Astrocyte (in vitro differentiated cells and primary cell): Measurements from ENCODE around the gene GNB1L. TPM values are rescaled to one million over a fixed set of nuclear protein-coding genes. Genes with fewer than 3 reads are reported as not detected.

Source experiments
- DNase-seq: peaks from one replicate; pipeline ENCODE4 v3.0.0-alpha.2; 2010; ENCODE audit warnings: low read depth
- FAIRE-seq: peaks from 2 replicates; lab custom pipeline; 2011; peaks lifted over from hg19 to GRCh38; lab: Jason Lieb, UNC
- H2AFZ ChIP-seq: 2 replicates; pipeline ENCODE4 v1.6.0; 2012; ENCODE audit warnings: low read depth, low read length, inconsistent platforms
- H3K27ac ChIP-seq: 2 replicates; pipeline ENCODE4 v1.5.1; 2011; ENCODE audit warnings: low read depth, low read length, inconsistent platforms
- H3K27me3 ChIP-seq: 2 replicates; pipeline ENCODE4 v1.6.0; 2011; ENCODE audit warnings: low read length, inconsistent platforms; ENCODE audit not compliant: insufficient read depth
- H3K36me3 ChIP-seq: 2 replicates; pipeline ENCODE4 v1.5.1; 2011; ENCODE audit warnings: low read length, inconsistent platforms; ENCODE audit not compliant: insufficient read depth
- H3K4me1 ChIP-seq: 2 replicates; pipeline ENCODE4 v1.5.1; 2011; ENCODE audit warnings: low read length, inconsistent platforms; ENCODE audit not compliant: insufficient read depth
- H3K4me2 ChIP-seq: 2 replicates; pipeline ENCODE4 v1.6.0; 2012; ENCODE audit warnings: low read length, inconsistent platforms
- H3K4me3 ChIP-seq: 2 replicates; pipeline ENCODE4 v1.5.1; 2011; ENCODE audit warnings: low read depth, mild to moderate bottlenecking, low read length, inconsistent platforms; ENCODE audit not compliant: insufficient read depth
- H3K79me2 ChIP-seq: 2 replicates; pipeline ENCODE4 v1.6.0; 2012; ENCODE audit warnings: mild to moderate bottlenecking, low read length, inconsistent platforms; ENCODE audit not compliant: insufficient read depth
- H3K9ac ChIP-seq: 2 replicates; pipeline ENCODE4 v1.6.0; 2012; ENCODE audit warnings: mild to moderate bottlenecking, low read length, inconsistent platforms
- H3K9me3 ChIP-seq: 2 replicates; pipeline ENCODE4 v1.5.1; 2012; ENCODE audit warnings: low read depth, mild to moderate bottlenecking, low read length, inconsistent platforms; ENCODE audit not compliant: insufficient read depth
- H4K20me1 ChIP-seq: 2 replicates; pipeline ENCODE4 v1.6.0; 2012; ENCODE audit warnings: low read length, inconsistent platforms; ENCODE audit not compliant: insufficient read depth
- H3K27ac Mint-ChIP-seq: one replicate; pipeline ENCODE4 v1.8.0; 2021; ENCODE audit warnings: mild to moderate bottlenecking, mixed read lengths; ENCODE audit not compliant: unreplicated experiment
- H3K27me3 Mint-ChIP-seq: one replicate; pipeline ENCODE4 v1.8.0; 2021; ENCODE audit warnings: low read depth, mixed read lengths; ENCODE audit not compliant: unreplicated experiment
- H3K36me3 Mint-ChIP-seq: one replicate; pipeline ENCODE4 v1.8.0; 2021; ENCODE audit warnings: low read depth, mixed read lengths; ENCODE audit not compliant: unreplicated experiment
- H3K4me1 Mint-ChIP-seq: one replicate; pipeline ENCODE4 v1.8.0; 2021; ENCODE audit warnings: low read depth, mixed read lengths; ENCODE audit not compliant: unreplicated experiment
- H3K4me3 Mint-ChIP-seq: one replicate; pipeline ENCODE4 v1.8.0; 2021; ENCODE audit warnings: mild to moderate bottlenecking, moderate library complexity, mixed read lengths; ENCODE audit not compliant: unreplicated experiment
- H3K9me3 Mint-ChIP-seq: one replicate; pipeline ENCODE4 v1.8.0; 2021; ENCODE audit warnings: mild to moderate bottlenecking, mixed read lengths; ENCODE audit not compliant: unreplicated experiment
- EZH2 ChIP-seq: IDR thresholded peaks from 2 replicates; pipeline ENCODE4 v1.6.1; 2012; ENCODE audit warnings: mild to moderate bottlenecking, low read length, inconsistent platforms; ENCODE audit not compliant: insufficient read depth
- total RNA-seq: library from RNA; stranded (reverse); gene quantifications from 2 replicates; pipeline ENCODE4 v1.2.1, GENCODE V29; 2021
- TF ChIP-seq, protein P1 (sequence below): IDR thresholded peaks from 2 replicates; pipeline ENCODE4 v1.5.1; 2011; ENCODE audit warnings: low read depth, mild to moderate bottlenecking, inconsistent platforms, low read length, moderate library complexity; ENCODE audit not compliant: insufficient read depth

Gene GNB1L
- total RNA-seq, 1 donor from 2014 or later: 14.3 TPM

DNA sequence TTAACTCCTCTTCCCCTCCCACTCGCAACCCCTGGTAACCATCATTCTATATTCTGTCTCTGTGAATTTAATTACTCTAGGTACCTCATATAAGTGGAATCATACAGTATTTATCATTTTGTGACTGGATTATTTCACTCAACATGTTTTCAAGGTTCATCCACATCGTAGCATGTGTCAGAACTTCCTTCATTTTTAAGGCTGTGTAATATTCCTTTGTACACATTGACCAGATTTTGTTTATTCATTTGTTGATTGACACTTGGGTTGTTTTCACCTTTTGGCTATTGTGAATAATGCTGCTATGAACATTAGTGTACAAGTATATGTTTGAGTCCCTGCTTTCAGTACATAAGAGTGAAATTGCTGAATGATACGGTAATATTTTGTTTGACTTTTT is 2.7 kb upstream of the GNB1L start:
- no peaks in the 10 kb centered on the region for H3K36me3 ChIP-seq
- Mint-ChIP-seq H3K36me3 (peaks cover 13% of the 10 kb centered on the region), H3K27ac (no peak overlapping the region), H3K4me3 (peak overlapping the region; percentile 37), H3K9me3 (no peaks in the 10 kb centered on the region), H3K27me3 (no peaks in the 10 kb centered on the region), H3K4me1 (peaks cover 16% of the 10 kb centered on the region)
- no peak overlapping the region for H3K27ac ChIP-seq
- H3K4me2 ChIP-seq: no peak overlapping the region
- no peaks in the 10 kb centered on the region for H3K27me3 ChIP-seq
- peaks cover 18% of the 10 kb centered on the region for H4K20me1 ChIP-seq
- H3K9ac ChIP-seq: no peak overlapping the region
- H3K4me3 ChIP-seq: no peak overlapping the region
- FAIRE-seq: no peak
- TF ChIP-seq, protein P1, sequence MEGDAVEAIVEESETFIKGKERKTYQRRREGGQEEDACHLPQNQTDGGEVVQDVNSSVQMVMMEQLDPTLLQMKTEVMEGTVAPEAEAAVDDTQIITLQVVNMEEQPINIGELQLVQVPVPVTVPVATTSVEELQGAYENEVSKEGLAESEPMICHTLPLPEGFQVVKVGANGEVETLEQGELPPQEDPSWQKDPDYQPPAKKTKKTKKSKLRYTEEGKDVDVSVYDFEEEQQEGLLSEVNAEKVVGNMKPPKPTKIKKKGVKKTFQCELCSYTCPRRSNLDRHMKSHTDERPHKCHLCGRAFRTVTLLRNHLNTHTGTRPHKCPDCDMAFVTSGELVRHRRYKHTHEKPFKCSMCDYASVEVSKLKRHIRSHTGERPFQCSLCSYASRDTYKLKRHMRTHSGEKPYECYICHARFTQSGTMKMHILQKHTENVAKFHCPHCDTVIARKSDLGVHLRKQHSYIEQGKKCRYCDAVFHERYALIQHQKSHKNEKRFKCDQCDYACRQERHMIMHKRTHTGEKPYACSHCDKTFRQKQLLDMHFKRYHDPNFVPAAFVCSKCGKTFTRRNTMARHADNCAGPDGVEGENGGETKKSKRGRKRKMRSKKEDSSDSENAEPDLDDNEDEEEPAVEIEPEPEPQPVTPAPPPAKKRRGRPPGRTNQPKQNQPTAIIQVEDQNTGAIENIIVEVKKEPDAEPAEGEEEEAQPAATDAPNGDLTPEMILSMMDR: no peak
- TF ChIP-seq EZH2: no peak
- H3K9me3 ChIP-seq: no peaks in the 10 kb centered on the region
- peaks cover 27% of the 10 kb centered on the region for H3K4me1 ChIP-seq
- no peak overlapping the region for H2AFZ ChIP-seq
- peaks cover 40% of the 10 kb centered on the region for H3K79me2 ChIP-seq
- no peak for DNase-seq

DNA sequence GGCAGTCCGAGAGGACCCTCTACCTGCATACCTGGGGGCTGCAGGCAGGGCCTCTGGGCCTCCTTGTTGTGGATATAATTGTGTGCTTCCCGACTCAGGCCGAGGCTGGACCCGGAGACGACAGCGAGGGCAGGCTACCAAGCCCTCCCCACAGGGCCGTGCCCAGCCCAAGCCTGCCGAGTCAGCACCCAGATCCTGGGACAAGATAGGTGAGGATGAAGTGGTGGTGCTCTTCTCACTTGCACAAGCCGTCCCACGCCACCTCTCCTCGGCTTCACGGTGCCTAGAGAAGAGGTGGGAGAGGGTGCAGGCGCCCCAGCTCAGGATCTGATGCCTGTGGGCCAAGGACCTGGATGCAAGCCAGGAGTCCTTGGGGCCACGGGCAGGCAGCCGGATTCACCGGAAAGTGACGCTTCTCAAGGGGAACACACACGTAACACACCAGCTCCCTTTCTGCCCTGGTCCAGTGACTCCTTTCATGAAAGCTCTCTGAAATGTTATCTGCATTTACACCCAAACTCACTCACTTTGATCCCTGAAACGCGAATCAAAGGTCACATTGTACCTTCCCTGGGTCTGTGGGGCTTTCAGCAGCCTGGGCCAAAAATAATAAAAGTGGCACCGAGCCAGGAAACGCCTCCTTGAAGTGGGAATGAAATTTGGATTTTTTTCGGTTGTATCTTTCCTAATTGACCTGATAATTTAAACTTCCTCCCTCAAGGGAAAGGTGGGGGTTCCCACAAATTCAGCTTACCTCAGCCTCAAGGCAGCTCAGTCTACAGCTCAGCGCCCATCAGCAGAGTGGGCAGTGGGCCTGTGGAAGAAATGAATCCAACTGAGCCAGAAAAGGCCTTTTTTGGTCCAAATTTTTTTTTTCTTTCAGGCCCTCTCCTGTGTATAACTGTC is 1.1 kb upstream of the GNB1L start:
- Histone ChIP-seq H3K4me2 (peak overlapping the region; percentile 98), H3K36me3 (peaks cover 2% of the 10 kb centered on the region), H3K79me2 (peaks cover 56% of the 10 kb centered on the region), H3K4me3 (peak overlapping the region; percentile 78), H4K20me1 (peaks cover 35% of the 10 kb centered on the region), H3K4me1 (peaks cover 29% of the 10 kb centered on the region), H3K27ac (peak overlapping the region; percentile 74), H2AFZ (peak overlapping the region; percentile 84), H3K9me3 (no peaks in the 10 kb centered on the region), H3K27me3 (no peaks in the 10 kb centered on the region), H3K9ac (peak overlapping the region; percentile 84)
- H3K9me3 Mint-ChIP-seq: no peaks in the 10 kb centered on the region
- no peaks in the 10 kb centered on the region for H3K27me3 Mint-ChIP-seq
- peaks cover 23% of the 10 kb centered on the region for H3K4me1 Mint-ChIP-seq
- H3K27ac Mint-ChIP-seq: peak overlapping the region; percentile 62
- peak; percentile 29 for DNase-seq
- FAIRE-seq: no peak
- no peak for TF ChIP-seq EZH2
- TF ChIP-seq, protein P1: no peak
- H3K36me3 Mint-ChIP-seq: peaks cover 17% of the 10 kb centered on the region
- peak overlapping the region; percentile 96 for H3K4me3 Mint-ChIP-seq
